Measurements from ENCODE around the gene C1orf53. TPM values are rescaled to one million over a fixed set of nuclear protein-coding genes. Genes with fewer than 3 reads are reported as not detected.

The C1orf53 gene
- total and polyA plus RNA-seq, 2 donors from 2014 or later, result 8.4 to 8.9 TPM

DNA sequence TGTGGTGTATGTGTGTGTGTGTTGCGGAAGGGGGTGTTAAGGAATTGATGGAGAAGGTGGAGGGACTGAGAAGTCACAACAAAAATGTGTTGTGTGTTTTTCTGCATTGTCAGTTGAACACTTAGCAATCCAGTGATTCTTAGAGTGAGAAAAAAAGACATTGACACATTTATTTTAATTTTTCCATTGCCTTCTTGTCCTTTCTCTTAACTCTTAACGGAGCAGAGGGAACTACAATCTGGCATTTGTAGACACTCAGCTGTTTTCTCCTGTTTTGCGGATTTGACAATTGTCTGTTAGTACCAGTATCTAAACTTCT, 725 bp downstream of the C1orf53 start:
- Histone ChIP-seq H3K4me1 (ENCODE audit: control insufficient read depth in 2 of 3, insufficient read depth in 2 of 3, low read depth in 1 of 3, low read length in 3 of 3) (no peaks in the 10 kb centered on the region), H3K27ac (ENCODE audit: low read depth in 2 of 2, low read length in 2 of 2) (no peak overlapping the region), H3K36me3 (ENCODE audit: control insufficient read depth in 2 of 3, insufficient read depth in 3 of 3, low read length in 3 of 3) (no peaks in the 10 kb centered on the region), H3K9me3 (ENCODE audit: control insufficient read depth in 2 of 3, insufficient read depth in 1 of 3, low read length in 3 of 3) (peaks cover 0 to 2% (median 0%) of the 10 kb centered on the region in 3 donors), H3K4me3 (ENCODE audit: low read length in 3 of 3) (peak overlapping the region; percentile 80 to 90 (median 86)), H3K27me3 (ENCODE audit: control insufficient read depth, insufficient read depth, low read length) (peaks cover 52% of the 10 kb centered on the region), H3K9ac (ENCODE audit: low read length in 3 of 3) (peak overlapping the region; percentile 5 to 63 (median 62))
- TF ChIP-seq, protein P1, sequence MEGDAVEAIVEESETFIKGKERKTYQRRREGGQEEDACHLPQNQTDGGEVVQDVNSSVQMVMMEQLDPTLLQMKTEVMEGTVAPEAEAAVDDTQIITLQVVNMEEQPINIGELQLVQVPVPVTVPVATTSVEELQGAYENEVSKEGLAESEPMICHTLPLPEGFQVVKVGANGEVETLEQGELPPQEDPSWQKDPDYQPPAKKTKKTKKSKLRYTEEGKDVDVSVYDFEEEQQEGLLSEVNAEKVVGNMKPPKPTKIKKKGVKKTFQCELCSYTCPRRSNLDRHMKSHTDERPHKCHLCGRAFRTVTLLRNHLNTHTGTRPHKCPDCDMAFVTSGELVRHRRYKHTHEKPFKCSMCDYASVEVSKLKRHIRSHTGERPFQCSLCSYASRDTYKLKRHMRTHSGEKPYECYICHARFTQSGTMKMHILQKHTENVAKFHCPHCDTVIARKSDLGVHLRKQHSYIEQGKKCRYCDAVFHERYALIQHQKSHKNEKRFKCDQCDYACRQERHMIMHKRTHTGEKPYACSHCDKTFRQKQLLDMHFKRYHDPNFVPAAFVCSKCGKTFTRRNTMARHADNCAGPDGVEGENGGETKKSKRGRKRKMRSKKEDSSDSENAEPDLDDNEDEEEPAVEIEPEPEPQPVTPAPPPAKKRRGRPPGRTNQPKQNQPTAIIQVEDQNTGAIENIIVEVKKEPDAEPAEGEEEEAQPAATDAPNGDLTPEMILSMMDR (IDR thresholded peaks at IDR 0.05; ENCODE audit: borderline replicate concordance, extremely low read depth, insufficient read depth), result no peak
- FAIRE-seq (no peak), DNase-seq (no peak)
- intact Hi-C loops (cut with DNase I), result no loop called here

DNA sequence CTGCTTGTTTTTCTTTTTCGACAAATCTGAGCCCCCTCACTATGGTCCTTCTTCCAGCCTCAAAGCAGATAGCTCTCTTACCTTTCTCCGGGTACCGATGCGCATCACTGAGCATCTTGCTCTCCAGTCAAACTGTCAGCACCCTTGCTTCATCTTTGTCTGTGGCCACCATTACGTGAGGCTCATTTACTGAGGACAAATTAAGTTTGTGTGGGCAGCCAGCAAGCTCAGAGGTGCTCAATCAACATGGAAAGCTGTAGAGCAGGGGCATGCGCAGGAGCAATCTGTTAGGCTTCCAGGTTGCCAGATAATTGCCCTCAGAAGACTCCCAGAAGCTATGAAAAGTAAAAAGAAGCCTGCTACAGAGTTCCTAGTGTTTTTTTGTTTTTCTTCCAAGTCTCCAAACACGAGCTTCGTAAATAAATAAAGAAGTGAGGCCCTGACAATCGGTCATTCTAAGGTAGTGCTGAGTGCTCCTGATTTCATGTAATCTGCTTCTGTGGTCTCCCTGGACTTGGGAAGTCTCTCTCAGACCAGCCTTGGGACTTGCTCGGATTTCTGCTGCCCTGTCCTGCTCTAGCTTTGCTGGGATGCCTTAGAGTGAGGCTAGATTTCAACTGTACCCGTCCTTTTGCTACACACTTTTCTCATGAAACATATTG, 1.8 kb downstream of the C1orf53 start:
- peaks cover 61% of the 10 kb centered on the region for H3K27me3 ChIP-seq (ENCODE audit: control insufficient read depth, insufficient read depth, low read length)
- TF ChIP-seq, protein P1 (IDR thresholded peaks at IDR 0.05; ENCODE audit: borderline replicate concordance, extremely low read depth, insufficient read depth), result no peak

DNA sequence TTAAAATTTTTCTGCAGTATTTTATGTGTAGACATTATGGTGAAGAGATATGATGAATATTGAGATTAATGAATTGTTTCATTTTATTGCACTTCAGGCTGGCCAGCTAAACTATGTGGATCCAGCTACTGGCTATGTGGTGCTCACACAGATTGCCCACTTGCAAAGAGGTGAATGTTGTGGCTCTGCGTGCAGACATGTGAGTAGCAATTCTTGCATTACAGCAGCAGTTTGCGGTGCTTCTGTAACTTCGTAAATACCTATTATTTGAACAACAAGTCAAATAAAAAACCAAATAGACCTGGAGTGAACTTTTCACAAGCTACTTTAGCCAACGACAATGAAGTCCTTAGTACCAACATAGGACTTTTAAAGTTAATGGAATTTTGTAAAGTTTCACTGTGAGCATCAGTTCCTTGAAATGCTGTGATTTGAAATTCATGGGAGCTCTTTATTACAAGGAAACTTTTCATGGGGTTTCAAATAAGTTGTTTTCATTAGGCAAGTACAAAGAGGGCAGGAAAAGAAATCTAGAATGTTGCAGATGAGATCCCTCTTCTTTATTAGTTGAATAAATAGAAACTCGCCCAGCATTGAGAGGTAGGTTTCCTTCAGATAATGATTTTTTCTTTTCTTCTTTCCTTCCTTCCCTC, 3.4 kb downstream of the C1orf53 start:
- intact Hi-C loops (cut with DNase I), result no loop called here
- DNase-seq, result peak in 1 of 5 donors; percentile 48
- Histone ChIP-seq H3K36me3 (ENCODE audit: control insufficient read depth in 2 of 3, insufficient read depth in 3 of 3, low read length in 3 of 3) (no peaks in the 10 kb centered on the region), H3K4me1 (ENCODE audit: control insufficient read depth in 2 of 3, insufficient read depth in 2 of 3, low read depth in 1 of 3, low read length in 3 of 3) (peaks cover 0 to 3% (median 2%) of the 10 kb centered on the region in 3 donors), H3K27ac (ENCODE audit: low read depth in 2 of 2, low read length in 2 of 2) (no peak overlapping the region), H3K27me3 (ENCODE audit: control insufficient read depth, insufficient read depth, low read length) (peaks cover 76% of the 10 kb centered on the region), H3K9me3 (ENCODE audit: control insufficient read depth in 2 of 3, insufficient read depth in 1 of 3, low read length in 3 of 3) (peaks cover 0 to 2% (median 0%) of the 10 kb centered on the region in 3 donors), H3K4me3 (ENCODE audit: low read length in 3 of 3) (no peak overlapping the region), H3K9ac (ENCODE audit: low read length in 3 of 3) (no peak overlapping the region)
- TF ChIP-seq, protein P1 (IDR thresholded peaks at IDR 0.05; ENCODE audit: borderline replicate concordance, extremely low read depth, insufficient read depth), result no peak
- no peak for FAIRE-seq

More for the DNA sequence above, 1.8 kb downstream of the C1orf53 start:
- Histone ChIP-seq H3K4me3 (ENCODE audit: low read length in 3 of 3) (no peak overlapping the region), H3K4me1 (ENCODE audit: control insufficient read depth in 2 of 3, insufficient read depth in 2 of 3, low read depth in 1 of 3, low read length in 3 of 3) (no peaks in the 10 kb centered on the region), H3K36me3 (ENCODE audit: control insufficient read depth in 2 of 3, insufficient read depth in 3 of 3, low read length in 3 of 3) (no peaks in the 10 kb centered on the region), H3K9me3 (ENCODE audit: control insufficient read depth in 2 of 3, insufficient read depth in 1 of 3, low read length in 3 of 3) (peaks cover 0 to 2% (median 0%) of the 10 kb centered on the region in 3 donors), H3K9ac (ENCODE audit: low read length in 3 of 3) (no peak overlapping the region), H3K27ac (ENCODE audit: low read depth in 2 of 2, low read length in 2 of 2) (no peak overlapping the region)
- DNase-seq (peak in 1 of 5 donors; percentile 41), FAIRE-seq (no peak)
- intact Hi-C loops (cut with DNase I), result no loop called here

Measured in kidney (tissue), 14 donors.